Measurements from ENCODE around the gene CETN1. TPM values are rescaled to one million over a fixed set of nuclear protein-coding genes. Genes with fewer than 3 reads are reported as not detected.
A peak's percentile ranks its signal among the peaks of the same experiment; 100 is the strongest.

CETN1 gene
- polyA plus RNA-seq, 3 donors, result not detected

DNA sequence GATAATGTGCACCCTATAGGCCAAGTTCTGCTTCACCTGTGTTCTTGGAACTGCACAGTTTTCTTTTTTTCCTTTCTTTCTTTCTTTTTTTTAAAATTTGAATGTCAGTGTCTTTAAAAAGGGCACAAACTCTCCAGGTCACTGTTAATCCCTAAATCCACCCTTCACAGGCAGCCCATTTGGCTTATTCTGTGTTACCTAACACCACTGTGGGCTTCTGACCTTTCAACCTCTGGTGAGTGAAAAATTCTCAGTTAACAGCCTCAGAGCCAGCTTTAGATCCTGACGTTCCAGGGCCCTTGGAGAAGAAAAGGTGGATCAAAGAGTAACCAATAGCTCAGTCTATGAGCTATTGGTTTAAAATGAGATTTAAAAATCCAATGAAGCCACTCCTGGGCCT, 6.8 kb upstream of the CETN1 start:
- H3K27ac Mint-ChIP-seq, result no peak overlapping the region
- 100% methylated on average over 1 of the region's 1 CpG for WGBS (ENCODE audit: insufficient coverage)
- no peaks in the 10 kb centered on the region for H3K36me3 Mint-ChIP-seq

DNA sequence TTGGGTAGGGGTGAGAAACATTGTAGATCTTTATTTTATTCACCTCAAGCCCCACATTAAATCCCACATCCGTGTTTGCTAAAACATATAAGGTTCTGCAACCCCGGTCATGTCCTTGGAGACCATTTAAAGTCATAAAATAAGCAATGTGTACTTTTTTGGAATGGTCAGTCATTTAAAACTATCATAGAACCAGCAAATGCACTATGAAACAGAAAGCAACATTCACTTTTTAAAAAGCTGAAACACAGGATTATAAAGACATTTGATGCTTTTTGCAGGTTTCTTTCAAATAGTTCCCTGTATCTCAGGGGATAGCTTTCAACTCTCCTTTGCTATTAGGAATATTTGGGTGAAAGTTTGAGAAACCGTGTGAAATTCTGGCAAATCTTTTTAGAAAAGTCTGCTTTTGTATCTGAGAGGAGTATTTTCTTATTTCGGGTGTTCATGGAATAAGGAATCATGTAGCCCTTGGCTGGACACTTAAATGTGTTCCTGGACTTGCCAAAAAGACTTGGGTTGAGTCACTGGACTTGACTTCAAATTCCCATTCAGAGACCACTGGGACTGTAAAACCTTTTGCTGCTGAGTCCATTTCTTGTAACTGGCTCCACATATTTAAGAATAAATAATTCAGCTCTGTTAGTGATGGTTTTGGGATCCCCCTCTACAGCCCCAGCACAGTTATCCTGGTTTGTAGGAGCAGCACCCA, 5.9 kb upstream of the CETN1 start:
- Histone ChIP-seq H3K27me3 (ENCODE audit: control insufficient read depth in 2 of 2, insufficient read depth in 2 of 2, low read length in 2 of 2) (no peaks in the 10 kb centered on the region), H3K36me3 (replicated peaks in 1 of 2; ENCODE audit: control insufficient read depth in 1 of 2, insufficient read depth in 2 of 2, low read length in 2 of 2) (no peaks in the 10 kb centered on the region), H3K4me1 (ENCODE audit: control insufficient read depth in 1 of 2, insufficient read depth in 2 of 2, low read length in 2 of 2) (no peaks in the 10 kb centered on the region), H3K9me3 (replicated peaks in 1 of 2; ENCODE audit: control insufficient read depth in 1 of 2, insufficient read depth in 1 of 2, low read length in 2 of 2) (no peaks in the 10 kb centered on the region), H3K9ac (ENCODE audit: insufficient read depth, low read length, poor library complexity, severe bottlenecking) (no peak overlapping the region), H3K4me3 (replicated peaks in 1 of 3; ENCODE audit: low read depth in 2 of 3, low read length in 3 of 3) (no peak overlapping the region), H3K4me2 (replicated peaks; ENCODE audit: extremely low read depth, low read length, poor library complexity, severe bottlenecking) (no peak overlapping the region), H2AFZ (ENCODE audit: insufficient read depth, low read depth, low read length, poor library complexity, severe bottlenecking) (no peak overlapping the region), H3K27ac (ENCODE audit: low read depth in 1 of 2, low read length in 2 of 2) (no peak overlapping the region), H3K79me2 (ENCODE audit: insufficient read depth, low read length) (no peaks in the 10 kb centered on the region), H4K20me1 (ENCODE audit: insufficient read depth, low read length) (no peaks in the 10 kb centered on the region)
- 88% methylated on average over 1 of the region's 4 CpGs for WGBS (ENCODE audit: insufficient coverage)
- intact Hi-C loops (cut with micrococcal nuclease), result no loop called here
- Mint-ChIP-seq H3K4me3 (no peak overlapping the region), H3K27ac (no peak overlapping the region), H3K27me3 (ENCODE audit: low read depth in 3 of 3) (peaks cover 0 to 13% (median 3%) of the 10 kb centered on the region in 3 donors), H3K4me1 (no peaks in the 10 kb centered on the region), H3K36me3 (no peaks in the 10 kb centered on the region), H3K9me3 (peaks cover 0 to 5% (median 0%) of the 10 kb centered on the region in 7 donors)
- DNase-seq, result no peak
- TF ChIP-seq, protein P1, sequence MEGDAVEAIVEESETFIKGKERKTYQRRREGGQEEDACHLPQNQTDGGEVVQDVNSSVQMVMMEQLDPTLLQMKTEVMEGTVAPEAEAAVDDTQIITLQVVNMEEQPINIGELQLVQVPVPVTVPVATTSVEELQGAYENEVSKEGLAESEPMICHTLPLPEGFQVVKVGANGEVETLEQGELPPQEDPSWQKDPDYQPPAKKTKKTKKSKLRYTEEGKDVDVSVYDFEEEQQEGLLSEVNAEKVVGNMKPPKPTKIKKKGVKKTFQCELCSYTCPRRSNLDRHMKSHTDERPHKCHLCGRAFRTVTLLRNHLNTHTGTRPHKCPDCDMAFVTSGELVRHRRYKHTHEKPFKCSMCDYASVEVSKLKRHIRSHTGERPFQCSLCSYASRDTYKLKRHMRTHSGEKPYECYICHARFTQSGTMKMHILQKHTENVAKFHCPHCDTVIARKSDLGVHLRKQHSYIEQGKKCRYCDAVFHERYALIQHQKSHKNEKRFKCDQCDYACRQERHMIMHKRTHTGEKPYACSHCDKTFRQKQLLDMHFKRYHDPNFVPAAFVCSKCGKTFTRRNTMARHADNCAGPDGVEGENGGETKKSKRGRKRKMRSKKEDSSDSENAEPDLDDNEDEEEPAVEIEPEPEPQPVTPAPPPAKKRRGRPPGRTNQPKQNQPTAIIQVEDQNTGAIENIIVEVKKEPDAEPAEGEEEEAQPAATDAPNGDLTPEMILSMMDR (IDR thresholded peaks at IDR 0.05), result no peak

More for the DNA sequence above, 6.8 kb upstream of the CETN1 start:
- peak overlapping the region in 1 of 2 donors; percentile 24 for H3K4me3 Mint-ChIP-seq
- Histone ChIP-seq H3K4me1 (ENCODE audit: control insufficient read depth in 1 of 2, insufficient read depth in 2 of 2, low read length in 2 of 2) (no peaks in the 10 kb centered on the region), H3K27ac (ENCODE audit: low read depth in 1 of 2, low read length in 2 of 2) (no peak overlapping the region), H3K9ac (ENCODE audit: insufficient read depth, low read length, poor library complexity, severe bottlenecking) (no peak overlapping the region), H3K9me3 (replicated peaks in 1 of 2; ENCODE audit: control insufficient read depth in 1 of 2, insufficient read depth in 1 of 2, low read length in 2 of 2) (no peaks in the 10 kb centered on the region), H3K4me3 (replicated peaks in 1 of 3; ENCODE audit: low read depth in 2 of 3, low read length in 3 of 3) (no peak overlapping the region), H3K36me3 (replicated peaks in 1 of 2; ENCODE audit: control insufficient read depth in 1 of 2, insufficient read depth in 2 of 2, low read length in 2 of 2) (no peaks in the 10 kb centered on the region), H3K27me3 (ENCODE audit: control insufficient read depth in 2 of 2, insufficient read depth in 2 of 2, low read length in 2 of 2) (no peaks in the 10 kb centered on the region), H3K4me2 (replicated peaks; ENCODE audit: extremely low read depth, low read length, poor library complexity, severe bottlenecking) (no peak overlapping the region), H2AFZ (ENCODE audit: insufficient read depth, low read depth, low read length, poor library complexity, severe bottlenecking) (no peak overlapping the region), H4K20me1 (ENCODE audit: insufficient read depth, low read length) (no peaks in the 10 kb centered on the region), H3K79me2 (ENCODE audit: insufficient read depth, low read length) (no peaks in the 10 kb centered on the region)
- TF ChIP-seq, protein P1 (IDR thresholded peaks at IDR 0.05), result no peak
- peaks cover 0 to 5% (median 0%) of the 10 kb centered on the region in 7 donors for H3K9me3 Mint-ChIP-seq
- DNase-seq, result no peak
- no peaks in the 10 kb centered on the region for H3K4me1 Mint-ChIP-seq
- intact Hi-C loops (cut with micrococcal nuclease), result no loop called here
- peaks cover 1 to 13% (median 3%) of the 10 kb centered on the region in 3 donors for H3K27me3 Mint-ChIP-seq (ENCODE audit: low read depth in 3 of 3)
